ENCODE data around the gene ANKRD42. TPM values are rescaled to one million over a fixed set of nuclear protein-coding genes. Genes with fewer than 3 reads are reported as not detected.

ANKRD42 gene
- total and polyA plus RNA-seq, 9 of the 15 experiments (the other 6 are each of a cell fraction or from before 2014, with no cell fraction given) = 2.8 to 9.1 (median 6.1) TPM

DNA sequence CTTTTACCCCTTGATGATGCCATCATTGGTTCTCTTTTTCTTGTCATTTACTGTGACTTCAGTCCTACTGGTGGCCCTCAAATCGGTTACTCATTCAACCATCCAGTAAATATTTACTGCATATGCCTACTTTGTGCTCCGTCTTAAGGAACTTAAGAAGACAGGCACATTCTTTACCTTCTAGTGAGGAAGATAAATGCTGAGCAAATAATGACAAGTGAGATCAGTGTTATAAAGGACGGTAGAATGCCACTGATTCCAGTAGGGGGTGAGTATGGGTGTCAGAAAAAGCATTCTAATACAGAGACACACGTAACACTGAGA lies 1.6 kb downstream of the ANKRD42 start (continued):
- TF ChIP-seq SLC30A9 (CRISPR knock-in tag; IDR thresholded peaks at IDR 0.05) (no peak), KAT8 (IDR thresholded peaks at IDR 0.05; ENCODE audit: low read depth) (no peak), ZC3H11A (IDR thresholded peaks at IDR 0.05; ENCODE audit: low read depth, low read length) (no peak), ZNF134 (CRISPR knock-in tag; conservative IDR thresholded peaks at IDR 0.05) (no peak), RHOXF2B (CRISPR knock-in tag; conservative IDR thresholded peaks at IDR 0.05) (no peak), ZNF224 (CRISPR knock-in tag; IDR thresholded peaks at IDR 0.05) (no peak), GATA2 (CRISPR knock-in tag; IDR thresholded peaks at IDR 0.05) (no peak), CCAR2 (IDR thresholded peaks at IDR 0.05; ENCODE audit: low read depth, low read length) (no peak), ZFP36 (IDR thresholded peaks at IDR 0.05; ENCODE audit: low read depth, low read length, partially characterized antibody) (no peak)
- TF ChIP-seq, protein P1, sequence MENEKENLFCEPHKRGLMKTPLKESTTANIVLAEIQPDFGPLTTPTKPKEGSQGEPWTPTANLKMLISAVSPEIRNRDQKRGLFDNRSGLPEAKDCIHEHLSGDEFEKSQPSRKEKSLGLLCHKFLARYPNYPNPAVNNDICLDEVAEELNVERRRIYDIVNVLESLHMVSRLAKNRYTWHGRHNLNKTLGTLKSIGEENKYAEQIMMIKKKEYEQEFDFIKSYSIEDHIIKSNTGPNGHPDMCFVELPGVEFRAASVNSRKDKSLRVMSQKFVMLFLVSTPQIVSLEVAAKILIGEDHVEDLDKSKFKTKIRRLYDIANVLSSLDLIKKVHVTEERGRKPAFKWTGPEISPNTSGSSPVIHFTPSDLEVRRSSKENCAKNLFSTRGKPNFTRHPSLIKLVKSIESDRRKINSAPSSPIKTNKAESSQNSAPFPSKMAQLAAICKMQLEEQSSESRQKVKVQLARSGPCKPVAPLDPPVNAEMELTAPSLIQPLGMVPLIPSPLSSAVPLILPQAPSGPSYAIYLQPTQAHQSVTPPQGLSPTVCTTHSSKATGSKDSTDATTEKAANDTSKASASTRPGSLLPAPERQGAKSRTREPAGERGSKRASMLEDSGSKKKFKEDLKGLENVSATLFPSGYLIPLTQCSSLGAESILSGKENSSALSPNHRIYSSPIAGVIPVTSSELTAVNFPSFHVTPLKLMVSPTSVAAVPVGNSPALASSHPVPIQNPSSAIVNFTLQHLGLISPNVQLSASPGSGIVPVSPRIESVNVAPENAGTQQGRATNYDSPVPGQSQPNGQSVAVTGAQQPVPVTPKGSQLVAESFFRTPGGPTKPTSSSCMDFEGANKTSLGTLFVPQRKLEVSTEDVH (IDR thresholded peaks at IDR 0.05; ENCODE audit: low read depth, partially characterized antibody) = no peak
- TF ChIP-seq, protein P2, sequence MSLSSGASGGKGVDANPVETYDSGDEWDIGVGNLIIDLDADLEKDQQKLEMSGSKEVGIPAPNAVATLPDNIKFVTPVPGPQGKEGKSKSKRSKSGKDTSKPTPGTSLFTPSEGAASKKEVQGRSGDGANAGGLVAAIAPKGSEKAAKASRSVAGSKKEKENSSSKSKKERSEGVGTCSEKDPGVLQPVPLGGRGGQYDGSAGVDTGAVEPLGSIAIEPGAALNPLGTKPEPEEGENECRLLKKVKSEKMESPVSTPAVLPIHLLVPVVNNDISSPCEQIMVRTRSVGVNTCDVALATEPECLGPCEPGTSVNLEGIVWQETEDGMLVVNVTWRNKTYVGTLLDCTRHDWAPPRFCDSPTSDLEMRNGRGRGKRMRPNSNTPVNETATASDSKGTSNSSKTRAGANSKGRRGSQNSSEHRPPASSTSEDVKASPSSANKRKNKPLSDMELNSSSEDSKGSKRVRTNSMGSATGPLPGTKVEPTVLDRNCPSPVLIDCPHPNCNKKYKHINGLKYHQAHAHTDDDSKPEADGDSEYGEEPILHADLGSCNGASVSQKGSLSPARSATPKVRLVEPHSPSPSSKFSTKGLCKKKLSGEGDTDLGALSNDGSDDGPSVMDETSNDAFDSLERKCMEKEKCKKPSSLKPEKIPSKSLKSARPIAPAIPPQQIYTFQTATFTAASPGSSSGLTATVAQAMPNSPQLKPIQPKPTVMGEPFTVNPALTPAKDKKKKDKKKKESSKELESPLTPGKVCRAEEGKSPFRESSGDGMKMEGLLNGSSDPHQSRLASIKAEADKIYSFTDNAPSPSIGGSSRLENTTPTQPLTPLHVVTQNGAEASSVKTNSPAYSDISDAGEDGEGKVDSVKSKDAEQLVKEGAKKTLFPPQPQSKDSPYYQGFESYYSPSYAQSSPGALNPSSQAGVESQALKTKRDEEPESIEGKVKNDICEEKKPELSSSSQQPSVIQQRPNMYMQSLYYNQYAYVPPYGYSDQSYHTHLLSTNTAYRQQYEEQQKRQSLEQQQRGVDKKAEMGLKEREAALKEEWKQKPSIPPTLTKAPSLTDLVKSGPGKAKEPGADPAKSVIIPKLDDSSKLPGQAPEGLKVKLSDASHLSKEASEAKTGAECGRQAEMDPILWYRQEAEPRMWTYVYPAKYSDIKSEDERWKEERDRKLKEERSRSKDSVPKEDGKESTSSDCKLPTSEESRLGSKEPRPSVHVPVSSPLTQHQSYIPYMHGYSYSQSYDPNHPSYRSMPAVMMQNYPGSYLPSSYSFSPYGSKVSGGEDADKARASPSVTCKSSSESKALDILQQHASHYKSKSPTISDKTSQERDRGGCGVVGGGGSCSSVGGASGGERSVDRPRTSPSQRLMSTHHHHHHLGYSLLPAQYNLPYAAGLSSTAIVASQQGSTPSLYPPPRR (CRISPR knock-in tag; IDR thresholded peaks at IDR 0.05; ENCODE audit: borderline replicate concordance) = no peak
- TF ChIP-seq, protein P3, sequence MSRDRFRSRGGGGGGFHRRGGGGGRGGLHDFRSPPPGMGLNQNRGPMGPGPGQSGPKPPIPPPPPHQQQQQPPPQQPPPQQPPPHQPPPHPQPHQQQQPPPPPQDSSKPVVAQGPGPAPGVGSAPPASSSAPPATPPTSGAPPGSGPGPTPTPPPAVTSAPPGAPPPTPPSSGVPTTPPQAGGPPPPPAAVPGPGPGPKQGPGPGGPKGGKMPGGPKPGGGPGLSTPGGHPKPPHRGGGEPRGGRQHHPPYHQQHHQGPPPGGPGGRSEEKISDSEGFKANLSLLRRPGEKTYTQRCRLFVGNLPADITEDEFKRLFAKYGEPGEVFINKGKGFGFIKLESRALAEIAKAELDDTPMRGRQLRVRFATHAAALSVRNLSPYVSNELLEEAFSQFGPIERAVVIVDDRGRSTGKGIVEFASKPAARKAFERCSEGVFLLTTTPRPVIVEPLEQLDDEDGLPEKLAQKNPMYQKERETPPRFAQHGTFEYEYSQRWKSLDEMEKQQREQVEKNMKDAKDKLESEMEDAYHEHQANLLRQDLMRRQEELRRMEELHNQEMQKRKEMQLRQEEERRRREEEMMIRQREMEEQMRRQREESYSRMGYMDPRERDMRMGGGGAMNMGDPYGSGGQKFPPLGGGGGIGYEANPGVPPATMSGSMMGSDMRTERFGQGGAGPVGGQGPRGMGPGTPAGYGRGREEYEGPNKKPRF (IDR thresholded peaks at IDR 0.05; ENCODE audit: low read depth, low read length) = no peak
- TF ChIP-seq, protein P4, sequence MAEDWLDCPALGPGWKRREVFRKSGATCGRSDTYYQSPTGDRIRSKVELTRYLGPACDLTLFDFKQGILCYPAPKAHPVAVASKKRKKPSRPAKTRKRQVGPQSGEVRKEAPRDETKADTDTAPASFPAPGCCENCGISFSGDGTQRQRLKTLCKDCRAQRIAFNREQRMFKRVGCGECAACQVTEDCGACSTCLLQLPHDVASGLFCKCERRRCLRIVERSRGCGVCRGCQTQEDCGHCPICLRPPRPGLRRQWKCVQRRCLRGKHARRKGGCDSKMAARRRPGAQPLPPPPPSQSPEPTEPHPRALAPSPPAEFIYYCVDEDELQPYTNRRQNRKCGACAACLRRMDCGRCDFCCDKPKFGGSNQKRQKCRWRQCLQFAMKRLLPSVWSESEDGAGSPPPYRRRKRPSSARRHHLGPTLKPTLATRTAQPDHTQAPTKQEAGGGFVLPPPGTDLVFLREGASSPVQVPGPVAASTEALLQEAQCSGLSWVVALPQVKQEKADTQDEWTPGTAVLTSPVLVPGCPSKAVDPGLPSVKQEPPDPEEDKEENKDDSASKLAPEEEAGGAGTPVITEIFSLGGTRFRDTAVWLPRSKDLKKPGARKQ (CRISPR knock-in tag; IDR thresholded peaks at IDR 0.05) = no peak
- TF ChIP-seq, protein P5, sequence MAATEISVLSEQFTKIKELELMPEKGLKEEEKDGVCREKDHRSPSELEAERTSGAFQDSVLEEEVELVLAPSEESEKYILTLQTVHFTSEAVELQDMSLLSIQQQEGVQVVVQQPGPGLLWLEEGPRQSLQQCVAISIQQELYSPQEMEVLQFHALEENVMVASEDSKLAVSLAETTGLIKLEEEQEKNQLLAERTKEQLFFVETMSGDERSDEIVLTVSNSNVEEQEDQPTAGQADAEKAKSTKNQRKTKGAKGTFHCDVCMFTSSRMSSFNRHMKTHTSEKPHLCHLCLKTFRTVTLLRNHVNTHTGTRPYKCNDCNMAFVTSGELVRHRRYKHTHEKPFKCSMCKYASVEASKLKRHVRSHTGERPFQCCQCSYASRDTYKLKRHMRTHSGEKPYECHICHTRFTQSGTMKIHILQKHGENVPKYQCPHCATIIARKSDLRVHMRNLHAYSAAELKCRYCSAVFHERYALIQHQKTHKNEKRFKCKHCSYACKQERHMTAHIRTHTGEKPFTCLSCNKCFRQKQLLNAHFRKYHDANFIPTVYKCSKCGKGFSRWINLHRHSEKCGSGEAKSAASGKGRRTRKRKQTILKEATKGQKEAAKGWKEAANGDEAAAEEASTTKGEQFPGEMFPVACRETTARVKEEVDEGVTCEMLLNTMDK (IDR thresholded peaks at IDR 0.05; ENCODE audit: borderline replicate concordance, insufficient read depth, low read depth, low read length, poor library complexity, severe bottlenecking) = peak; percentile 10
